OCI-M1 (cell line): Measurements from ENCODE around the gene PTDSS2.
A peak's percentile ranks its signal among the peaks of the same experiment; 100 is the strongest.
"Not testable (repeated sequence)": the region's sequence is repeated elsewhere in the genome, so short reads cannot be mapped to it uniquely, and the experiment has no call there.

Experiments
- DNase-seq: peaks from one replicate; lab custom pipeline; 2025; lab: John Stamatoyannopoulos, UW

PTDSS2 gene

DNA sequence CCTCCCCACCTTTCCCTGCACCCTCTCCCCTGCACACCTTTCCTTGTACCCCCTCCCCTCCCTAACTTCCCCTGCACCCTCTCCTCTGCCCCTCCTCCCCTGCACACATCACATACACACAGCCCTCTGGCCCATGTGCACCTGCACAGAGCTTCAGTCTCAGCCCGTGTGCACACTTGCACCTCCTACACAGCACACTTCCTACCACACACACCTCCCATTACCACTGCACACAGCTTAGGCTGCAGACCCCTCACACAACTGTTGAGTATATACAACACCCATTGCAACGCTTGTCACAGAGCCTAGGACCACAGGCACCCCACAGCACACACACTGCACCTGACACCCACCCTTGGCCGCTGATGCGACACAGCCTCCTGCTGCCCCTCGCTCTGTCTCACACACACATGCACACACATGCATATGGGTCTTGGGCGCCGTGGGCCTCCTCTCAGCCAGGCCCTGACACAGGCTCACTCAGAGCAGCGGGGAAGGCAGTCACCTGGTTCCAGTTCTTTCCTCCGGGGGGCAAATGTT lies 35.7 kb upstream of the PTDSS2 start:
- DNase-seq: no peak

GRCh38 chr11:415640-416041 lies 34.4 kb upstream of the PTDSS2 start:
- DNase-seq: no peak

DNA sequence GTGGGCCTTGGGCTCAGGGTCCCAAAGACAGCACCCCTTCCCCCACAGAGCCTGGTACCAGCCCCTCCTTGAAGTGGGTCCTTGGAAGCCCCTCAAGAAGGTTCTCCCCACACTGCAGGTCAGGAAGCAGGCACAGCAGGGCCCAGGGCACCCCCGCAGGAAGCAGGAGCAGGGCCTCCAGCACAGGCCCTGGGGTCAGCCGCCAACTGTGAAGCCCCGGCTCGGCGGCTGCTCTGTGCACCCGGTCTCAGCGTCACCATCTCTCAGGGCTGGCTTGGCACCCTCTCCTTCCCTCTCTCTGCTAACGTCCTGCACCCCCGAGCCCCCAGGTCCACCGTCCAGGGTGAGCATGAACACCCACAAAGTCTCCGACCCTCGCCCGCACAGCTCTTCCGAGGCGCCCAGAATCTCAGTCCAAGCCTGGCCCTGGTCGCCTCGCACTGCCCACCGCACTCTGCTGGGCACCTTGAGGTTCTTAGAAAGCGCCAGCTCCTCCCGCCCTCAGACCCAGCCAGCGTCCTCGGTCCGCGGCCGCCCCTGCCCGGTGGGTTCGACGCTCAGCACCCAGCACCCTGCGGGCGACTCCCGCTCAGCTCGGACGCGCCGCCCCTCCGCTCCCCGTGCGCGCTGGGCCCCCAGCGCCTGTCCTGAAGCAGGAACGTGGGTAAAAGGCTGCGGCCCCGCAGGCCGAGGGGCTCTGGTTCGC lies 33.9 kb upstream of the PTDSS2 start:
- no peak for DNase-seq

DNA sequence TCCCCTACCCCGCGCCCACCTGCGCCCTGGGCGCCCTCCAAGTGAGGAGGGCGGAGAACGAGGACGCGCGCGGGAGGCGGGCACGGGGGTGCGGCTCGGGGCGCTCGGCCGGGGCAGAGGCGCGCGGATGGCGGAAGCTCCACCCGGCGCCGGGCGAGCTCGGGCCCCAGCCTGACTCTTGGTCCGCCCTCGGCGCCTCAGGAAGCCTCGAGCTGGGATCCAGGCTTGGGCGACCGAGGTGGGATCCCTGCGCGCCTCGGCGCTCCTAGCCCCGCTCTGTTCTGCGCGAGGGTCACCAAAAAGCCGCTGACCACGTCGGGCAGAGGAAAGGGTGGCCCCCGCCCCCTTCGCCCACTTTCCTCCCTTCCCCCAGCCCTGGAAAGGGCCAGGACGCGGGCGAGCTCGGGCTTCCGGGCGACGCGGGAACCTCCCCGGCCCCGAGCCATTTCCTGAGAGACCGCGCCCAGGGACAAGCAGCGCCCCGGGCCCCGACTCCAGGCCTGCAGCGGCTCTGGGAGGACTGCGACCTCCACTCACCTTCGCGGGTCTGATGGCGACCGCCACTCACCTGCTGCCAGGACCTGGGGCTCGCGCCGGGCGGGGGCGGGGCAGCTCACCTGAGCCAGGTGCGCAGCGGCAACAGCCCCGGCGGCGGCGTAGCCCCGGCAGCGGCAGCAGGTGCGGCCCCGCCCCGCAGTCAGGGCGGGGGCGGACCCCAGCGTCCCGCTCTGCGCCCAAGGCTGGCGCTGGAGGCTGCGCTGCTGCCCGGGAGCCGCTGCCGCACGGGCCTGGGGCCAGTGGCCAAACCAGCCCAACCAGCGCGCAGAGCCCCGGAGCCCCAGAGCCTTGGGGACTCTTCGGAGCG lies 33.1 kb upstream of the PTDSS2 start:
- no peak for DNase-seq

- no peak for DNase-seq
Measured at GRCh38 chr11:417652-418342, 32.3 kb upstream of the PTDSS2 start.

GRCh38 chr11:418343-419247 lies 31.5 kb upstream of the PTDSS2 start:
- DNase-seq: no peak

DNA sequence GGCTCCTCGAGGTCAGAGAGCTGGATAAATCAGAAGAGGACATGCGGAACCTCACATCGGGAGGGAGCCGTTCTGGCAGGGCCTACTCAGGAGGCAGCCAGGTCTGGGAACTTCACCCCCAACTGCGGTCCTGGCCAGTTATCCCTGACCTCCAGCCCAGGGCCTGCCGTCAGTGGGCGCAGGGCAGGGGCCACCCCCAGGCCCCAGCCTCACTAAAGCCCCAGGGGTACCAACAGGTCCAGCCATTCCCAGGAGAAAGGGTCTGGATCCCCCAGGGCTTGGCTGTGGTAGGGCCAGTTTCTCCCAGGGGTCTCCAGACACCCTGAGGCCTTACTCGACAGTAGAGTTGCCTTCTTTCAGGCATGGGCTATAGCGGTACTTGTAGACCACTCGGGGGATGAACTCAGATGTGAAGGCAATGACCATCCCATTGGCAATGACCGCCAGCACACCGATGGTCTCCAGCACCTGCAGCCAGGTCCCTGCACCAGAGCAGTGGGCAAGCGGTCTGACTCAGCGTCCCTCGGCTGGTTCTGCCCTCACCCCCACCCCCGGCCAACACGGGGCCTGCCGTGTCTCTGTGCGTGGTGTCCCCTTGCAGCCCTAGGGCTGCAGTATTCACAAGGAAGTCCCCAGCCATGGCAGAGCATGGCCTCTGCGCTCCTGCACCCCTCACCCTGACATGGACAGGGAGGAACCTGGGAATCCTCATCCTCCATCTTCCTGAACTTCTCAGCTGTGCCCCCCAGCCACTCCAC lies 30.7 kb upstream of the PTDSS2 start:
- DNase-seq: no peak

DNA sequence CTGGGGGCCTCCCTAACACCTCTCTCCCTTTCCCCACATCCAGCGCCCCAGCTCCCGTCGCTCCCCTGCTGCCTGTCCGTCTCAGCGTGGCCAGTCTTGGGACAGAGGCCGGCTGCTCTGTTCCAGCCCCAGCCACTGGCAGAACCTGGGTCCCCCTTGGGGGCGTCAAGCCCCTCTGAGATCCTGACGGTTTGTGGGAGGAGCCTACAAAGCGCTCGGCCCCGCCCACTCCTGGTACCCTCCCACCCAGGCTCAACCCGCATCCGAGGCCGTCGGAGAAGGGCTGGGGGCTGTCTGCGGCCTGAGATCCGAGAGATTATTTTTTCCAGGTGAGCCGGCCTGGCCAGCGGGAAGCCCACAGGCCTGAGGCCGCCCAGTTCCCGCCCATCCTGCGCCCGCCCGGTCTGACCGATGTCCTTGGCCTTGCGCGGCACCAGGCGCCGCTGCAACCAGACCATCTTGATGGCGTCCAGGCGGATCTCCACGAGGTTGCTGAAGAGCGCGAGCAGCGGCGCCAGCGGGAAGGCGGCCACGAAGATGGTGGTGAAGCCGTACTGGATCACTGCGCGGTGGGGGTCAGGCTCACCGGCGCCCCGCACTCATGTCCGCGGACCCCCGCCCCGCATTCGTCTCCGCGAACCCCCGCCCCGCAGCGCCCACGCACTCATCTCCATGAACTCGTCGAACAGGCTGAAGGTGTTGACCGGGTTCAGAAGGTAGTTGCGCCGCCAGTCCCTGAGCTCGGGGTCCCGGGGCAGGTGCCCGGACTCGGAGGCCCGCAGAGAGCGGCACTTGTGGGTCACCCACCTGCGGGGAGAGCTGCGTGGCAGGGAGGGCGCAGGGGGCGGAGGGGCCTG lies 29.8 kb upstream of the PTDSS2 start:
- DNase-seq: no peak

DNA sequence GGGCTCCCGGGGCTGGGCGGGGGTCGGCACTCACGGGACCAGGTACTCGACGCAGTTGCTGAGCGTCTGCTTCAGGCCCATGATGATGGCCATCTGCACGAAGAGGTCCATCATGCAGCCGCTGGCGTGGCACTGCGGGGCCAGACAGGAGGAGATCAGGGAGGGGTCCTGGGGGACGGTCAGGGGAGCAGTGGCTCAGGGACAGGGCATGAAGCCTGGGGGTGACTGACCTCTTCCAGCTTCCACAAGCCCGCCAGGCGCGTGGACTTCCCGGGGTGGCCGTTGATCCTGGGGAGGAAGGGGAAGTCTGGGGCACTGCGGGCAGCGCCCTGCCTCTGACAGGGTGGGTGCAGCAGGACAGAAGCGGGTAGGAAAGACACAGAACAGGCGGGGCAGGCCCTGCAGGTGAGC lies 29.2 kb upstream of the PTDSS2 start:
- no peak for DNase-seq

DNA sequence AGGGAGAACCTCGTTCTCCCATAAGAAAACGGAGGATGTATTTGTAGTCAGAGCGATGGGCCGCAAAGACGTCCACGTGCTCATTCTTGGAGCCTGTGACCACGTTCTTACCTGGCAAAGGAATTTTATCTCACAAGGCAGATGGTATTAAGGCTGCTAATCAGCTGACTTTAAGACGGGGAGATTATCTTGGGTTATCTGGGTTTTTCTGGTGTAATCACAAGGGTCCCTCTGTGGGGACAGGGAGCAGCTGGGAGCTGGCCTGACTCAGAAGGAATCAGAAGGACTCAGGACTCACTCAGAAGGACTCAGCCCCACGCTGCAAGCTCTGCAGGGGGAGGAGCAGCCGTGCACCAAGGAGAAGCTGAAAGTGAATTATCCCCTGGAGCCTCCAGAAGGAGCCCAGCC lies 27.8 kb upstream of the PTDSS2 start:
- peak; percentile 29 for DNase-seq

DNA sequence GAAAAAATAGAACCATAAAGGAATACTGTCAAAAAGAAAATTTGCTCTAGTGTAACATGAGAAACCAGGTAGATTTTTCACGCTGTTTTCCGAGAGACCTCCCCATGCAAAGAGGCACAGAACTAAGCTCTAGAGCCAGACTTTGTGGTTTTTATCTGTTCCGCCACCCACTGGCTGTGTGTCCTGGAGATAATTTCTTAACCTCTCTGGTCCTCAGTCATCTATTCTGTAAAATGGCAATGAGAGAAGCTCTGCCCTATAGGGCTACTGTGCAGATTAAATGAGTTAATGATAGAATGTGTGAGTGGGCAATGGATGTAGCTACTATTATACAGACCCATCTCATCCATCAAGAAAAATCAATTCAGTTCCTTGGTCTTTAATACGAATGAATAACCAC lies 25.8 kb upstream of the PTDSS2 start:
- DNase-seq: no peak

DNA sequence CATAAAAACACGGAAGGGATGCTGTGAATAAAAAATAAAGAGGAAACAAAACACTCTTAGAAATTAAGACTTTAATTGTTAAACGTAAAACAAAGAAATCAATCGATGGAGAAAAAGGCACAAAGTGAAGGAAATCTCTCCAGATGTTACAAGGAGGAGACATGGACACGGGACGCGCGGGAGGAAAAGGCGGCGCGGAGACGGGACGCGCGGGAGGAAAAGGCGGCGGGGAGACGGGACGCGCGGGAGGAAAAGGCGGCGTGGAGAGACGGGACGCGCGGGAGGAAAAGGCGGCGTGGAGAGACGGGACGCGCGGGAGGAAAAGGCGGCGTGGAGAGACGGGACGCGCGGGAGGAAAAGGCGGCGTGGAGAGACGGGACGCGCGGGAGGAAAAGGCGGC lies 25.3 kb upstream of the PTDSS2 start:
- DNase-seq: not testable (repeated sequence)

GRCh38 chr11:425301-425700 lies 24.8 kb upstream of the PTDSS2 start:
- no peak for DNase-seq

DNA sequence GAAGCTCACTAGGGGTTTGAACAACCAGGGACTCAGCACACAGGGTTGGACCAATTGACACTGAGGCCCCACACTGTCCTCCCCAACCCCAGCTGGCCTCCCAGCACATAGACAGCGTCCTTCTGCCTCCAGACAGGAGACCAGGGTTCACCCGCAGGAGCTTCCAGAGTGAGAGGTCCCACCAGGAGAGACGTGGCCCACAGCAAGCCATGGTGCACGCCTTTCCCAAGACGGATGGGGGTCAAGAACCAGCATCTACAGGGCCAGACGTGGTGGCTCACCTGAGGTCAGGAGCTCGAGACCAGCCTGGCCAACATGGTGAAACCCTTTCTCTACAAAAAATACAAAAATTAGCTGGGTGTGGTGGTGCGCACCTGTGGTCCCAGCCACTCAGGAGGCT lies 23.2 kb upstream of the PTDSS2 start:
- DNase-seq: no peak

GRCh38 chr11:428295-428694 lies 21.8 kb upstream of the PTDSS2 start:
- DNase-seq: no peak

DNA sequence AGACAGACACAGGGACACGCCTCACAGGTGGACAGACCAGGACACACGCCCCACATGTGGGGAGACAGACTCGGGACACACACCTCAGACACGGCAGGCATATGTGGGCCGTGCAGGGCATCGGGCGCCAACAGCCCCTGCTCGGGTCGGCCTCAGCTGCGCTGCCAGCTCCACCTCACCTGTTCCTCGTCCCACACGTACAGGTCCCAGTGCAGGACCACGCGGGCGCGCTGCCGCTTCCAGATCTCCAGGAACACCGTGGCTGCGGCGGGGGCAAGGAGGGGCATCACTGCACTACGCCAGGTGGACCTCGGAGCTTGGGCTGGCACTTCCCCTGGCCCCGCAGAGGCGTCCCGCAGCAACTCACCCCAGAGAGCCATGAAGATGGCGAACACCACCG lies 20.7 kb upstream of the PTDSS2 start:
- DNase-seq: no peak

GRCh38 chr11:429931-430456 lies 20.1 kb upstream of the PTDSS2 start:
- no peak for DNase-seq

DNA sequence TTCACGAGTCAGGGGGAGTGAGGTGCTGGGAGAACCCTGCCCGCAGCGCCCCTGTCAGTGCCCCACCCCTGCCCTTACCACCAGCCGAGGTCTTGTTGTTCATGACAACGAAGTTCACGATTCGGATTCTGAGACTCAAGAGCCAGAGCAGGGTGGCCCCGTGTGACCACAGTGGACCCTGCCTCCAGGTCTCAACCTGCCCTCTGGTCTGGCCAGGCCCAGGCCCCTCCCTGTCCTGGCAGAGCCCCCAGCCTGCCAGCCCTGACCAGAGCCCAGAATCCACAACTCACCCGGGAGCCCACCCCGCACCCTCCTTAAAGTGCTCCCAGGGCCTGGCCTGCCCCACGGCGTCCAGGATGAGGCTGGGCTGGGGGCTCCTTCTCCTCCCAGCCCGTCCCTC lies 18.2 kb upstream of the PTDSS2 start:
- no peak for DNase-seq

GRCh38 chr11:432501-433100 lies 17.5 kb upstream of the PTDSS2 start:
- no peak for DNase-seq
